Measurements from ENCODE around the gene DYNLT2B.

- TF ChIP-seq TAF1 (IDR thresholded peaks at IDR 0.05; ENCODE audit: borderline replicate concordance, insufficient read depth, low read length) (no peak), POLR2AphosphoS5 (IDR thresholded peaks at IDR 0.05; ENCODE audit: low read depth, low read length) (no peak)
Measured at GRCh38 chr3:196275126-196275525, 42.9 kb downstream of the DYNLT2B start.
